GM18951 (cell line): Measurements from ENCODE around the gene PCGF1.

Experiments used
- POLR2A ChIP-seq: IDR thresholded peaks from 4 replicates; pipeline ENCODE4 v1.6.1; 2011; ENCODE audit warnings: mild to moderate bottlenecking; ENCODE audit not compliant: insufficient read length, insufficient read depth; ENCODE audit errors: extremely low read depth
- in situ Hi-C: fragments of 300-500 bp; cut with MboI; formaldehyde crosslinking; loops from one replicate; pipeline ENCODE4 v1.12.0; 2022; ENCODE audit warnings: low sequenced_read_pairs, mixed read lengths, inconsistent platforms; ENCODE audit not compliant: unreplicated experiment

PCGF1 gene

GRCh38 chr2:74503506-74504475, 3.7 kb downstream of the PCGF1 start:
- no peak for TF ChIP-seq POLR2A
- in situ Hi-C loops, result no loop called here

GRCh38 chr2:74502720-74503505, 4.6 kb downstream of the PCGF1 start:
- in situ Hi-C loops, result no loop called here

GRCh38 chr2:74502147-74502719, 5.3 kb downstream of the PCGF1 start:
- in situ Hi-C loops, result no loop called here
- TF ChIP-seq POLR2A, result no peak

More at GRCh38 chr2:74502720-74503505, 4.6 kb downstream of the PCGF1 start:
- TF ChIP-seq POLR2A, result peak; percentile 72

GRCh38 chr2:74501335-74502071, 6.0 kb downstream of the PCGF1 start:
- in situ Hi-C loops, result no loop called here
- TF ChIP-seq POLR2A, result no peak

- no peak for TF ChIP-seq POLR2A
- in situ Hi-C loops, result no loop called here
These were observed 6.9 kb downstream of the PCGF1 start for GRCh38 chr2:74500578-74500946.

- in situ Hi-C loops, result no loop called here
- no peak for TF ChIP-seq POLR2A
These were observed 7.4 kb downstream of the PCGF1 start for GRCh38 chr2:74499940-74500577.

- in situ Hi-C loops, result no loop called here
- no peak for TF ChIP-seq POLR2A
These were observed 8.1 kb downstream of the PCGF1 start, which contains the start of gene LBX2 for GRCh38 chr2:74499267-74499939. Gene LBX2 (minus strand): TSS chr2:74499603. CDS start chr2:74499537, 66 bp downstream.

GRCh38 chr2:74498500-74499266, 8.8 kb downstream of the PCGF1 start:
- no peak for TF ChIP-seq POLR2A
- in situ Hi-C loops, result no loop called here

- TF ChIP-seq POLR2A, result peak; percentile 54
- in situ Hi-C loops, result no loop called here
These were observed 9.6 kb downstream of the PCGF1 start for GRCh38 chr2:74497777-74498499.

GRCh38 chr2:74496997-74497776, 10.3 kb downstream of the PCGF1 start:
- in situ Hi-C loops, result no loop called here
- no peak for TF ChIP-seq POLR2A
